ENCODE measurements around the gene NOTCH1.

DNA sequence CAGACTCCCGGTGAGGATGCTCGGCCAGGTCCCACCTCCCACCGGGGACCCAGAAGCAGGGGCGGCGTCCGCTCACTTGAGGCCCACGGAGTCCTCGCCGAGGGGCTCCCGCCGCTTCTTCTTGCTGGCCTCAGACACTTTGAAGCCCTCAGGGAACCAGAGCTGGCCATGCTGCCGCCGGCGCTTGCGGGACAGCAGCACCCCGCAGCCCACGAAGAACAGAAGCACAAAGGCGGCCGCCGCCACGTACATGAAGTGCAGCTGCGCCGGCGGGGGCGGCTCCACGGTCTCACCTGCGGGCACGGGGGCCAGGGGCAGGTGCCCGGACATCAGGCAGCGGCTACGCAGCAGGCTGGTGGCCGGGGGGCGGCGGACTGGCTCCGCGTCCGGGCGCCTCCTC, 43.7 kb downstream of the NOTCH1 start:
- TF ChIP-seq, protein P1, sequence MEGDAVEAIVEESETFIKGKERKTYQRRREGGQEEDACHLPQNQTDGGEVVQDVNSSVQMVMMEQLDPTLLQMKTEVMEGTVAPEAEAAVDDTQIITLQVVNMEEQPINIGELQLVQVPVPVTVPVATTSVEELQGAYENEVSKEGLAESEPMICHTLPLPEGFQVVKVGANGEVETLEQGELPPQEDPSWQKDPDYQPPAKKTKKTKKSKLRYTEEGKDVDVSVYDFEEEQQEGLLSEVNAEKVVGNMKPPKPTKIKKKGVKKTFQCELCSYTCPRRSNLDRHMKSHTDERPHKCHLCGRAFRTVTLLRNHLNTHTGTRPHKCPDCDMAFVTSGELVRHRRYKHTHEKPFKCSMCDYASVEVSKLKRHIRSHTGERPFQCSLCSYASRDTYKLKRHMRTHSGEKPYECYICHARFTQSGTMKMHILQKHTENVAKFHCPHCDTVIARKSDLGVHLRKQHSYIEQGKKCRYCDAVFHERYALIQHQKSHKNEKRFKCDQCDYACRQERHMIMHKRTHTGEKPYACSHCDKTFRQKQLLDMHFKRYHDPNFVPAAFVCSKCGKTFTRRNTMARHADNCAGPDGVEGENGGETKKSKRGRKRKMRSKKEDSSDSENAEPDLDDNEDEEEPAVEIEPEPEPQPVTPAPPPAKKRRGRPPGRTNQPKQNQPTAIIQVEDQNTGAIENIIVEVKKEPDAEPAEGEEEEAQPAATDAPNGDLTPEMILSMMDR (conservative IDR thresholded peaks at IDR 0.05; ENCODE audit: low read length) = no peak
- no peak for TF ChIP-seq EZH2phosphoT487 (IDR thresholded peaks at IDR 0.05; ENCODE audit: borderline replicate concordance, low read depth, low read length)
